Activated T-helper 1 cell treated with anti-CD3 and anti-CD28 coated beads, Interleukin-2, amount 50 U/mL, for 16 hours (primary cell): ENCODE data around the gene ADAMTS12.

Source experiments
- DNase-seq, 2 donors: peaks; one replicate each; pipeline ENCODE4 v3.0.0-alpha.2; 2020; ENCODE audit warnings: low read depth in 1 of 2, low spot score in 1 of 2

The ADAMTS12 gene

GRCh38 chr5:33491941-33492340 lies 399.8 kb downstream of the ADAMTS12 start:
- DNase-seq, result no peak

DNA sequence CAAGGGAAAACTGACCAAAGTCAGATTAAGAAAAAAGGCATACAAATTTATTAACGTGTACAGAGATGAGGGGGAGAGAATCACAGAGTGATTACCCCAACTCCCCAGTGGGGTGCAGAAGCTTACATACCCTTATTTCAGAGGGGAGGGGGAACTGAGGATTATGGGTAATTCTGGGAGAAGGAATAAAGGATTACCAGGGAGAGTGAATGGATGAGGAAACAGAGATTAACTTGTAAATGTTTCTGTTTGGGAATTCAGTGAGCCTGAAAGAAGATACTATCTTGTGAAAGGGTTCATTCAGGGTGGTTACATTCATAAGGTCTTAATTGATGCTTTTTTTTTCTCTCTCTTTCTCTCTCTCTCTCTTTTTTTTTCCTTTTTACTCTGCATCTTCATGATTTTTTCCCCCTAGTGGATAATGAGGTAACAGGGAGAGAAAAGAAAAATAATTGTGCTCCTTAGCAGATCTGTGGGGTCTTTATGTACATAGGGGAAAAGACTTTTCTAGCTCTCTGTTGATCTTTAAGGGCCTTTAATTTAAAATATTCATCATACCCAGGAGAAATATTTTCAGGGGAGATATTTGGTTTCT lies 401.6 kb downstream of the ADAMTS12 start:
- no peak for DNase-seq

GRCh38 chr5:33489481-33490067 lies 402.2 kb downstream of the ADAMTS12 start:
- DNase-seq, result no peak

DNA sequence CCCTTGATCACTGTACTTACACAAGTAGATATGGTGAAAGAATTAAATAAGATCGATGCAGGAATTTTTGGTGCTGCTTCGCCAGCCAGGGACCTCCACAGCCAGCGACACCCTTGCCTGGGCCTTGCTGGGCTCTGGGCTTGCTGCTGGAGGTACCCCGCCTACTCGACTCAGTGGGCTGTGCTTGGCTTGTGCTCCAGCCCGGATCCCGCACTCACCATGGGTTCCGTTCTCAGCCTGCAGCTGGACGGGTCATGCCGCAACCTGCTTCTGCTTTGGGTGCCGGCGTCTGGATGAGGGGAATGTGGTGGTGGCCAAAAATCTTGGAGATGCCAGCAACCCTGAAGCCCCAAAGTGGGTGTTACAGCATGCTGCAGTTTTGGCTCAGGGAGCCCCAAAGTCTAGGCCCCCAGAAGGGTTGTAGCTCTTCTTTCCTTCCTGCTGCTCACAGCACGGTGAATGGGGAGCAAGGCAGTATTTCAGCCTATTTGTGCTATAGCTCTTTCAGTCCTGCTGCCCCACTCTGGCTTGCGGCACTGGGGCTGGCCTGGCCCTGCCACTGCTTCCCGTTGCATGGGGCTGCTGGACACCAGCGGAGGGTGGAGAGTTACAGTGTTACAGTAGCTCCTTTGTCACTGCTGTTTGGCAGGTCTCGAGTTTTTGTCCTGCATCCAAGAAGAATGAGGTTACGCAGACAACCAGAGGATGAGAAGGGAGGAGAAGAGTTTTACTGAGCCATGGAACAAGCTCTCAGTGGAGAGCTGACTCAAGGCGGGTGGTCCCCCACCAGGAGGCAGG lies 403.0 kb downstream of the ADAMTS12 start:
- DNase-seq, result no peak

DNA sequence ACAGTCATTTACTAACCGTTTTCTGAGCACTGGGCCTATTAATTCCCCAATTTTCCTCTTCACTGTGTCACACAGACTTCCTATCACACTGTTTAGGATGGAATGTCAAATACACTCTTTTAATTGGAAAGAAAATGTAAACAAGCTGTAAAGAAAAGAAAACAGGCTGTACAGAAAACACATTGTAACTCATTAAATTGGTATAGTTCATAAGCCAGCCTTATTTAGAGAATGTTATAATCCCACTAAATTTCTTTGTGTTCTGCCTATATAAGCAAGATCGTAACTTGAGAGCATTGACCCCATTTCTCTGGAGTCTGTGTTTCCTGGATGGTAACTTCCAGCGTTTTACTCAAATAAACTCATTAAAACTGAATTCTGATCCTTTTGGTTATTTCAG lies 404.6 kb downstream of the ADAMTS12 start:
- no peak for DNase-seq

DNA sequence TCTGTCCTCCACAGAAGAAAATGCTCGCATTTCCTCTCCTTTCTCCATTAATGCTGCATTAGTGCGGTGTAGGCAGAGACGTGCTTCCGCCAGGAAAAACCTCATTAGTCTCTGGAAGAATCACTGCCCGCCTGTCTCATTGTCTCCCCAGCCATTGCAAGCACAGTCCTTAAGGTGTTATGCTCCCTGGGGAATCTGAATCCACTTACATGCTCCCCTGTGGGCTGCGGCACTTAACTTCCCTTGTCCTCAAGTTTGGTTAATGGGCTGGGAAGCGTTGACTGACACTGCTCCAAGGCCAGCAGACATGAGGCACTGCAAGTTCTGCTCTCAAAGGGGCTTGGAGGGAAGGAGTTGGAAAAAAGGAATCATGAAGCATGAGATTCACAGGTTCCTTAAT lies 409.5 kb downstream of the ADAMTS12 start:
- DNase-seq, result no peak

DNA sequence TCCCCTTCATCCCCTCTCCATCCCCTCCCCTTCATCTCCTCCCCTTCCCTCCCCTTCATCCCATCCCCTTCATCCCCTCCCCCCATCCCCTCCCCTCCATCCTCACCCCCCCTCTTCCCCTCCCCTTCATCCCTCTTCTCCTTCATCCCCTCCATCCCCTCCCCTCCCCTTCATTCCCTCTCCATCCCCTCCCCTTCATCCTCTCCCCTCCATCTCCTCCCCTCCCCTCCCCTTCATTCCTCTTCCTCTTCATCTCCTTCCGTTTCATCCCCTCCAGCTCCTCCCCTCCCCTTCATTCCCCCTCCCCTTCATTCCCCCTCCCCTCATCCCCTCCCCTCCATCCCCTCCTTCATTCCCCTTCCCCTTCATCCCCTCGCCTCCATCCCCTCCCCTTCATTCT lies 410.9 kb downstream of the ADAMTS12 start:
- no peak for DNase-seq

- DNase-seq, result no peak
Measured at GRCh38 chr5:33479311-33479710, 412.5 kb downstream of the ADAMTS12 start.

DNA sequence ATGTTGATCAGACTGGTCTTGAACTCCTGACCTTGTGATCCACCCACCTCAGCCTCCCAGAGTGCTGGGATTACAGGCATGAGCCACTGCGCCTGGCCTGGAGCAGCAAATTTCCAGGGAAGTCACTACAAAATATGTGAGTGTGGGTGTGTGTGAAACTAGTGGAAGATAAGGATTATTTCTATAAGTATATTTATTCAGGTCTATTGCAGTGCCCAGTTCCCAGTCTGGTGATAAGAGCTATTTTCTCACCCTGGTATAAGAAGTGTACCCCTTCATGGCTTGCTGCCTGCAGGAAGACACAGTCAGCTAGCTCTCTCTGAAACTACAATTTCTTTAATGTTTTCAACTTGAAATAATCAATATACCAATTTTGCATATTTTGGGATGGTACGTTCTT lies 414.0 kb downstream of the ADAMTS12 start:
- no peak for DNase-seq

GRCh38 chr5:33476992-33477391 lies 414.8 kb downstream of the ADAMTS12 start:
- no peak for DNase-seq

GRCh38 chr5:33475706-33476105 lies 416.1 kb downstream of the ADAMTS12 start:
- DNase-seq, result no peak

GRCh38 chr5:33474931-33475499 lies 416.8 kb downstream of the ADAMTS12 start:
- no peak for DNase-seq

GRCh38 chr5:33474004-33474403 lies 417.8 kb downstream of the ADAMTS12 start:
- no peak for DNase-seq
